ENCODE results near the gene KLHL35. TPM values are rescaled to one million over a fixed set of nuclear protein-coding genes. Genes with fewer than 3 reads are reported as not detected.

The KLHL35 gene
- polyA plus RNA-seq, 3 donors, result 0.33 to 0.45 TPM; not detected in 1

GRCh38 chr11:75400146-75400865 lies 32.7 kb downstream of the KLHL35 start:
- Mint-ChIP-seq H3K27me3 (ENCODE audit: low read depth in 3 of 3) (peaks cover 1 to 6% (median 3%) of the 10 kb centered on the region in 3 donors), H3K9me3 (no peaks in the 10 kb centered on the region), H3K4me1 (peaks cover 38% of the 10 kb centered on the region), H3K36me3 (peaks cover 42 to 51% of the 10 kb centered on the region in 2 donors), H3K27ac (peak overlapping the region; percentile 95 to 99 (median 98)), H3K4me3 (peak overlapping the region; percentile 98 to 99)
- WGBS (ENCODE audit: insufficient coverage), result 5% methylated on average over 4 of the region's 11 CpGs
- Histone ChIP-seq H3K9me3 (replicated peaks in 1 of 2; ENCODE audit: control insufficient read depth in 1 of 2, insufficient read depth in 1 of 2, low read length in 2 of 2) (no peaks in the 10 kb centered on the region), H3K4me1 (ENCODE audit: control insufficient read depth in 1 of 2, insufficient read depth in 2 of 2, low read length in 2 of 2) (peaks cover 15 to 28% of the 10 kb centered on the region in 2 donors), H3K36me3 (replicated peaks in 1 of 2; ENCODE audit: control insufficient read depth in 1 of 2, insufficient read depth in 2 of 2, low read length in 2 of 2) (peaks cover 43 to 45% of the 10 kb centered on the region in 2 donors), H2AFZ (ENCODE audit: insufficient read depth, low read depth, low read length, poor library complexity, severe bottlenecking) (peak overlapping the region; percentile 75), H3K79me2 (ENCODE audit: insufficient read depth, low read length) (peaks cover 61% of the 10 kb centered on the region), H3K9ac (ENCODE audit: insufficient read depth, low read length, poor library complexity, severe bottlenecking) (peak overlapping the region; percentile 91), H3K4me3 (replicated peaks in 1 of 3; ENCODE audit: low read depth in 2 of 3, low read length in 3 of 3) (peak overlapping the region; percentile 91 to 96 (median 92)), H4K20me1 (ENCODE audit: insufficient read depth, low read length) (peaks cover 53% of the 10 kb centered on the region), H3K4me2 (replicated peaks; ENCODE audit: extremely low read depth, low read length, poor library complexity, severe bottlenecking) (peak overlapping the region; percentile 74), H3K27ac (ENCODE audit: low read depth in 1 of 2, low read length in 2 of 2) (peak overlapping the region; percentile 90 to 95), H3K27me3 (ENCODE audit: control insufficient read depth in 2 of 2, insufficient read depth in 2 of 2, low read length in 2 of 2) (no peaks in the 10 kb centered on the region)
- peak in 2 of 3 donors; percentile 7 to 12 for DNase-seq
- no peak for TF ChIP-seq CTCF (IDR thresholded peaks at IDR 0.05)
- intact Hi-C loops (cut with micrococcal nuclease), result no loop called here

- peak; percentile 87 to 91 (median 90) for DNase-seq
- under 1% methylated on average over 46 of the region's 55 CpGs for WGBS (ENCODE audit: insufficient coverage)
- peak within 1 kb of the TSS; percentile 90 to 95 for H3K27ac ChIP-seq (ENCODE audit: low read depth in 1 of 2, low read length in 2 of 2)
- no peaks in the 10 kb centered on the region for H3K27me3 ChIP-seq (ENCODE audit: control insufficient read depth in 2 of 2, insufficient read depth in 2 of 2, low read length in 2 of 2)
- H3K9me3 ChIP-seq (replicated peaks in 1 of 2; ENCODE audit: control insufficient read depth in 1 of 2, insufficient read depth in 1 of 2, low read length in 2 of 2), result no peaks in the 10 kb centered on the region
- H3K4me1 ChIP-seq (ENCODE audit: control insufficient read depth in 1 of 2, insufficient read depth in 2 of 2, low read length in 2 of 2), result peaks cover 15 to 28% of the 10 kb centered on the region in 2 donors
- TF ChIP-seq CTCF (IDR thresholded peaks at IDR 0.05), result no peak
- Mint-ChIP-seq H3K36me3 (peaks cover 36 to 43% of the 10 kb centered on the region in 2 donors), H3K4me3 (peak within 1 kb of the TSS; percentile 98 to 99), H3K27me3 (ENCODE audit: low read depth in 3 of 3) (peaks cover 1 to 7% (median 6%) of the 10 kb centered on the region in 3 donors), H3K4me1 (peaks cover 38% of the 10 kb centered on the region), H3K9me3 (no peaks in the 10 kb centered on the region), H3K27ac (peak within 1 kb of the TSS; percentile 95 to 99 (median 98))
- peaks cover 45% of the 10 kb centered on the region for H4K20me1 ChIP-seq (ENCODE audit: insufficient read depth, low read length)
- peaks cover 35 to 37% of the 10 kb centered on the region in 2 donors for H3K36me3 ChIP-seq (replicated peaks in 1 of 2; ENCODE audit: control insufficient read depth in 1 of 2, insufficient read depth in 2 of 2, low read length in 2 of 2)
- peaks cover 53% of the 10 kb centered on the region for H3K79me2 ChIP-seq (ENCODE audit: insufficient read depth, low read length)
- intact Hi-C loops (cut with micrococcal nuclease), result no loop called here
- H3K4me3 ChIP-seq (replicated peaks in 1 of 3; ENCODE audit: low read depth in 2 of 3, low read length in 3 of 3), result peak within 1 kb of the TSS; percentile 91 to 96 (median 92)
- peak within 1 kb of the TSS; percentile 75 for H2AFZ ChIP-seq (ENCODE audit: insufficient read depth, low read depth, low read length, poor library complexity, severe bottlenecking)
- peak within 1 kb of the TSS; percentile 91 for H3K9ac ChIP-seq (ENCODE audit: insufficient read depth, low read length, poor library complexity, severe bottlenecking)
- peak within 1 kb of the TSS; percentile 74 for H3K4me2 ChIP-seq (replicated peaks; ENCODE audit: extremely low read depth, low read length, poor library complexity, severe bottlenecking)
Observed at GRCh38 chr11:75399344-75400145, 33.5 kb downstream of the KLHL35 start, which contains the start of gene RPS3. Gene RPS3 (plus strand): TSS chr11:75399518. CDS start chr11:75399548, 30 bp downstream.

All from CD14-positive monocyte (primary cell).